GM19240 (cell line): ENCODE data around the gene CLEC18B.
"Not testable (repeated sequence)": the region's sequence is repeated elsewhere in the genome, so short reads cannot be mapped to it uniquely, and the experiment has no call there.

Experiments used
- DNase-seq: peaks from one replicate; pipeline ENCODE4 v3.0.0; 2011; ENCODE audit warnings: low spot score; ENCODE audit not compliant: insufficient read length

Gene CLEC18B

DNA sequence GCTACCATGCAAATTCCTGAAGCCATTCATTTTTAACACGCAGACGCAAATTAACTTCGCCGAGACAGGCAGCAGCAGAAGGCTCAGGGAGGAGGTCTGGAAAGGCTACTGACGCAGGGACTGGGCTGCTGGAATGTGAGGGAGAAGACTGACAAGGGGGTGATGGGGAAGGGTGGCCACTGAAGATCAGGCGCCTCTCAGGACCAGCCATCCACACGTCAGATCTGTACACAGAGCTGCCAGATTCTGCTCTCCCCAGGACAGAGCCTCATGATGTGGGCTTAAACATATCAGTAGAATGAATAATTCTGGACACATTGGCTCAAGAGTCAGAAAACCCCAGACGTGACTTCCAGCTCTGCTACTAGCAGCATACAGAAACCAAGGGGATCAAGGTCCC lies 25.6 kb upstream of the CLEC18B start:
- no peak for DNase-seq

DNA sequence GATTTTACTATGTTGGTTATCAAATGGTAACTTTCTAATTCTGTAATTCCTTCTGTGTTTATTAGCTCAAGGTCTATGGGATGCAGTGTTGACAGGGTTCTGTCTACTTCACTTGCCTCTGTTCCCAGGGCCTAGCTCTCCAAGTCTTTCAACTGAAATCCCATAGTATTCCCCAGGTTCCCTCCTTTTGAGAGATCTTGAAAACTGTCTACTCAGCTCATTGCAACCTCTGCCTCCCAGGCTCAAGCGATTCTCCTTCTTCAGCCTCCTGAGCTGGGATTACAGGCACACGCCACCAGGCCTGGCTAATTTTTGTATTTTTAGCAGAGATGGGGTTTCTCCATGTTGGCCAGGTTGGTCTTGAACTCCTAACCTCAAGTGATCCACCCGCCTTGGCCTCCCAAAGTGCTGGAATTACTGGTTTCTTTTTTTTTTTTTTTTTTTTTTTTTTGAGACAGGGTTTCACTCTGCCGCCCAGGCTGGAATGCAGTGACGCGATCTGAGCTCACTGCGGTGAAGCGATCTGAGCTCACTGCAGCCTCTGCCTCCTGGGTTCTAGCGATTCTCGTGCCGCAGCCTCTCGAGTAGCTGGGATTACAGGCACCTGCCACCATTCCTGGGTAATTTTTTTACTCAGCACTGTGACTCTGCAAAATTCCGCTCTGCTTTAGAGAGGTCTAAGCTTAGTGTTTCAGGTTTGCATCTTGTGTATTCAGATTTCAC lies 22.5 kb upstream of the CLEC18B start:
- not testable (repeated sequence) for DNase-seq

DNA sequence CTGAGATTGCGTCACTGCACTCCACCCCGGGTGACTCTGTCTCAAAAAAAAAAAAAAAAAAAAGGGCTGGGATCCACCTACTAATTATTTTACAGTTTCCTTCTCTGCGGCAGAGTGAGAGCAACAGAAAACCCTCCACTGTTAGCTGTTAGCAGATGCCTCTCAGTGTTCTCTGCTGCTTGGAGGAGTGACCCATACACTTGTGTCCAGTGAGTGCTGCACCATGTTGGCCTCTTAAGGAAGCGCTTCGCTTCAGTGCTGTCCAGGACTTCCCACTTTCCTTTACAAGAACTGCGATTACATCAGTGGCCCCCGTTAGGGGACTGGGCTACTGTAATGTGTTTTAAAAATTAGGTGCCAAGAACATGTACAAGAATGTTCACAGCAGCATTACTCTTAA lies 18.4 kb upstream of the CLEC18B start:
- no peak for DNase-seq

DNA sequence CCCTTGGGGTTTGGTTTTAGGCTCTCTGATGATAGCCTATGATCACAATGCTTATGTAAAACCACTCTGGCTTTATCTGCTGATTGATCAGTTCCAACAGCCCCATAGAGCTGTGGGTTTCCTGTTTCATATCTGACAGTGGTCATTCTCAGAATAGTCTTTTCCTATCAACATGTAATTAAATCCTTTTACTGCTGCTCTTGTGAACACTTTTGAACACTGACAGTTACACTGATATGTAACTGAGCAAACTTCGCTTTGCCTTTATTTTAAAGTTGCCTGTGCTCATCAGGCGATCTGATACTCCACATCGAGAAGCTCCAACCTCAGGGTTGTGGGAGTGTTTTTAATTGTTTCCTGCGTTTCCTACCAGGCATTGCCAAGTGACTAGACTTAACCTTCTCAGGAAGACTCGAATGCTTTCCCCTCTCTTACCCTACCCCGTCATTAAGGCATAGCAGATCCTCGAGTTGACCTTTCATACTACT lies 17.3 kb upstream of the CLEC18B start:
- DNase-seq = no peak

DNA sequence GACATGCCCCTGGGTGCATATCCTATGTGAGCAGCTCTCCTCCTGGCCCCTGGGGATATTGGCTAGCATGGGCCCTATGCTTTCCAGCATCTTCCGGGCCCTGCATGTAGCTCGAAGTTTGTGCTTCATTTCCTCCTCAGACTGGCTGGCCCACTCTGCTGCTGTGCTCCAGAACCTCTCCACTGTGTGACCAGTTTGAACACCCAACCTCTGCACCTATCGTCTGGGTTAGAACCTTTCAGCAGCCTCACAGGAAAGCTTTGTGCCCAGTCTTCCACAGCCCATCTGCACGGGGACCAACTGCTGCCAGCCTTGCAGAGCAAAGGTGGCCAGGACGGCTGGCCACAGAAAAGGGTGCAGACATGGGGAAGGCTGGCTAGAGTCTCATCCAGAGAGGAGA lies 10.2 kb upstream of the CLEC18B start:
- no peak for DNase-seq

DNA sequence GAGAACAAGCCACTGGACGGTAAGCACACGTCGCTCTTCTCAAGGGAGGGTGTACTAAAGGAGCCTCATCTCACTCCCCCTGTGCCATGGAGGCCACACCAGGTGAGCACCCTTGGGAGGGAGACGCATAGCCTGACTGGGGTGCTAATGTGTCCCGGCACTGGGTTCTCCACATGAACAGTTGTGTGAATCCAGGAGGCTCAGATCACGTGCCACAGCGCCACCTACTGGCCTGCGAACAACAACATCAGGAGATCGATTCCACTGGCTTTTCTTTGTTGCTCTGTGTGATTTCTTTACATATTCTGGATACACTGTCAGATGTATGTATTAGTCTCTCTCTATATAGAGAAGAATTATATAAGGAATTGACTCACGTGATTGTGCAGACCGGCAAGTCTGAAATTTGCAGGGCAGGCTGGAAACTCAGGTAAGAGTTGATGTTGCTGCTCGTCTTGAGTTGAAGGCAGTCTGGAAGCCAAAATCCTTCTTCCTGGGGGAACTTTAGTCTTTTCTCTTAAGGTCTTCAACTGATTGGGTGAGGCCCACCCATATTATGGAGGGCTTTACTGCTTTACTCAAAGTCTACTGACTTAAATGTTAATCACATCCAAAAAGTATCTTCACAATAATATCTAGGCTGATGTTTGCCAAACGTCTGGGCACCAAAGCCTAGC lies 8.9 kb upstream of the CLEC18B start:
- not testable (repeated sequence) for DNase-seq

DNA sequence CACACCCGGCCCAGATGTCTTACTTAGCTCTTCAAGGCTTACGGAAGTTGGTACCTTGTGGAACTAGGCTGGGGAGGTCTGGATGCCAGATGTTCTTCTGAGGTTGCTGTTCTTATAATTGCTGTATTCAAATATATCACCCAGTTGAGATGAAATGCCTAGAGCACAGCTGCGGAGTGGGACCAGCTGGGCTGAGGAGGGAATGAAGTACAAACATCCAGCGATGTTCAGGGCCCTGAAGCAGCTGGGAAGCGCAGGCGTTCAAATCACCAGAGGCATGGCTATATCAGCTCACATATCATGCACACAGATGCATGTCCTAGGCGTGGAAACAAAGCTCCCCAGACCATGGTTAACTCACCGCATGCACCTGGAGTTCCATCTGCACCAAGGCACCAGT lies 7.2 kb upstream of the CLEC18B start:
- DNase-seq = not testable (repeated sequence)

DNA sequence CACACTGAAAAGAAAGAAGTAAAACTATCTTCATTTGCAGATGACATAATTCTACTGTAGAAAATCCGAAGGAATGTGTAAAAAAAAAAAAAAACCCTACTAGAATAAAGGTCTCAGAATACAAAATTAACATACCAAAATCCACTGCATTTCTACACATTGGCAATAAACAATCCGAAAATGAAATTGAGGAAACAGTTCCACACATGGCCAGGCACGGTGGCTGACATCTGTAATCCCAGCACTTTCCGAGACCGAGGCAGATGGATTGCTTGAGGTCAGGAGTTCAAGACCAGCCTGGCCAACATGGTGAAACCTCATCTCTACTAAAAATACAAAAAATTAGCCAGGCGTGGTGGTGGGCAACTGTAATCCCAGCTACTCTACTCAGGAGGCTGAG lies 4.5 kb upstream of the CLEC18B start:
- DNase-seq = not testable (repeated sequence)

DNA sequence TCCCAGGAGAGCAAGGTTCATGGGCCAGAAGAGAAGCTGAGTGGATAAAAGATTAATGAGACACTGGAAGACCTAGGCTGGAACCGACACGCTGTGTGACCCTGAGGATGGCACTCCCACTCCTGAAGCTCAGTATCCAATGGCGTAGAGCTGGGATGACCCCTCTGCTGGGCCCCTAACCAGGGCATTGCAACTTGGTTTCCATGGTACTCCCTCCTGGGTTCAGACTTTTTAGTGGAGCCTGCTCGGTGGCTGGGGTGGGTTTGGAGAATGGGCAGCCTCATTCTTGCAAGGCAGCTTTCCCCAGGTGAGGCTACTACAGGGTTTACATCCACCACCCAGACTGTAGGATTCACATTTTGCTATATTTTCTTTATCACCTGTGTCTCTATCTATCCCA lies 2.4 kb upstream of the CLEC18B start:
- not testable (repeated sequence) for DNase-seq

DNA sequence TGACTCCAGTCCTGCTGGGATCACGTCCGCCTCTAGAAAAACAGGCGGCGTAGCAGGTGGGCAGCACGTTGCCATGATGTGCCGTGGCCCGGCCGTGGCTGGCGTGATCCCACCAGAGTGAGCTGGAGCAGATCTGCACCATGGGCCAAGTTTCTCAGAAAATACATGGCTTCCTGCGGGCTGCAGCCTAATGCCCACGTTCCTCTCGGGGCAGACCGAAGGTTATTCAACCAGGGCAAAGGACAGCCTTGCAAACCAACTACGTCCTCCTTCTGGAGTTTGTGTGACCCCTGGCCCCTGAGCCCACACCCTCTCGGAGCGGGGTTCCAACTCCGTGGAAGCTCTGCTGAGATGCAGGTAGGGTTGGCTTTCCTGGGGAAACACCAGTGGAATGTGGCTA lies 808 bp upstream of the CLEC18B start:
- not testable (repeated sequence) for DNase-seq

DNA sequence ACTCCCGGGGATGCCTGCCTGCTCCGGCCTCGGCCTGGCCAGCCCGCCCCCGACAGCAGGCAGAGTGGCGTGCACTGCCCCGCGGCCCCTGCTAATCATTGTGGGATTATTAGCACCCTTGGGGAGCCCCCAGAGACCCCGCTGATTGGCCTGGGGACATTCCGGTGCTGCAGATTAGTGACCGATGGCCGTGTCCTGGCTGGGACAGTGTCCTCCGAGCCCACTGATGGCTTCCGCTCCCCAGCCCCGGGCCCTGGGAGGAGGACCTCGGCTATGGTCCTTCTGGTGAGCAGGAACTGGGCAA lies 156 bp upstream of the CLEC18B start:
- not testable (repeated sequence) for DNase-seq

DNA sequence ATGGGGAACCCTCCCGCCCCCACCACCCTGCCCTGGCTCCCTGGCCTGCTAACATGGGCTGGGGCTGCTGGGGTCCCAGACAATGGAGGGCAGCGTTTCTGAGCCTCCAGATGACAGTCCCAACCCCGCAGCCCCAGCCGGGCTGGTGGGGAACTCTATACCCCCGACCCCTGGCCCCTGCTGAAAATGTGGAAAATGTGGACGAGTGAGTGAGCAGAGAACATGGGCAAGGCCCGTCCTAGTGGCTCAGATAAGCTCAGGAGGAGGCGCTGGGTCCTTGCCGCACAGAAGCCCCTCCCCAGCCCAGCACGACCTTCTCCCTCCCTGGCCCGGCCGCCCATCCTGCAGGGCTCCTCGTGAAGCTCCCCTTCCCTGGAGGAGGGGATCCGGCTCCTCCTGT lies 1.5 kb downstream of the CLEC18B start:
- DNase-seq = not testable (repeated sequence)

DNA sequence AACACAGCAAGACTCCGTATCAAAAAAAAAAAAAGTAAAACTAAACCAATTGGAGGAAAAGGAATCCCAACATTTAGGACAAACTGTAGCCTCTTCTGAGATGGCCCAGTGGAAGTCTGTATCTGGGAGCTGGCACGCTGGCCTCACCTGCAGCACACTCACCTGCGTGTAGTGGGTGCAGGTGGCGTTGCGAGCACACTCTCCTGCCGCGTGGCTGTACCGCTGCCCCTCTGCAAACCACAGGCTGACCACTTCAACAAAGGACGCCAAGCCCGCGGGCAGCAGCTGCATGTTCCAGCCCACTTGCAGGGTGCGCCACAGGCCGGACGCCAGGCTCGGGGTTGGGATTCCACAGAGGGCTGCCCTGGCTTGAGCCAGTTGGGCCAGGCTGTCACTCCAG lies 3.4 kb downstream of the CLEC18B start:
- not testable (repeated sequence) for DNase-seq

DNA sequence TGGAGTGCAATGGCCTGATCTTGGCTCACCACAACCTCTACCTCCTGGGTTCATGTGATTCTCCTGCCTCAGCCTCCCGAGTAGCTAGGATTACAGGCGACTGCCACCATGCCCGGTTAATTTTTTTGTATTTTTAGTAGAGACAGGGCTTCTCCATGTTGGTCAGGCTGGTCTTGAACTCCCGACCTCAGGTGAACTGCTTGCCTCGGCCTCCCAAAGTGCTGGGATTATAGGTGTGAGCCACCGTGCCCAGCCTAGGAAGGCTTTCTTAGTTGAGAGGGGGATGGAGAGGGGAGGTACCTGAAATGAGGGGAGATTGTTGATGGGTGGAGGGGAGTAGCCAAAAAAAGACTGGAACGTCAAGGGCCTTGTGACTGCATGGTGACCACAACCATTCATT lies 7.4 kb downstream of the CLEC18B start:
- DNase-seq = not testable (repeated sequence)

DNA sequence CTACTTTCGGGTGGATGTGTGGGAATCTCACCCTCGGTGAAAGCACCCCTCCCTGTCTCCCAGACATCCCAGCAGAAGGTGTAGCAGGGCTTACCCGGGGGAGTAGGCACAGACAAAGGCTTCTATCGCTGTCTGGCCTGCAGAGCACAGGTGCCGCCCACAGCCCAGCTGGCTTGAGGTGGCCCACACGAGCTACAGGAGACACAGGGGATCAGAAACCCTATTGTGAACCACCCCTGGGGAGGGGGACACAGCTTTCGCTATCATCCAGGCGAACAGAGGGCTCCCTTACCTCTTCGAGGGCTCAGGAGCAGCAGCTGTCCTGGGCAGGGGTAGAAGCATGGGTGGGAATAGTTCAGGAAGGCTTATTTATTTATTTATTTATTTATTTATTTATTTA lies 7.8 kb downstream of the CLEC18B start:
- not testable (repeated sequence) for DNase-seq

DNA sequence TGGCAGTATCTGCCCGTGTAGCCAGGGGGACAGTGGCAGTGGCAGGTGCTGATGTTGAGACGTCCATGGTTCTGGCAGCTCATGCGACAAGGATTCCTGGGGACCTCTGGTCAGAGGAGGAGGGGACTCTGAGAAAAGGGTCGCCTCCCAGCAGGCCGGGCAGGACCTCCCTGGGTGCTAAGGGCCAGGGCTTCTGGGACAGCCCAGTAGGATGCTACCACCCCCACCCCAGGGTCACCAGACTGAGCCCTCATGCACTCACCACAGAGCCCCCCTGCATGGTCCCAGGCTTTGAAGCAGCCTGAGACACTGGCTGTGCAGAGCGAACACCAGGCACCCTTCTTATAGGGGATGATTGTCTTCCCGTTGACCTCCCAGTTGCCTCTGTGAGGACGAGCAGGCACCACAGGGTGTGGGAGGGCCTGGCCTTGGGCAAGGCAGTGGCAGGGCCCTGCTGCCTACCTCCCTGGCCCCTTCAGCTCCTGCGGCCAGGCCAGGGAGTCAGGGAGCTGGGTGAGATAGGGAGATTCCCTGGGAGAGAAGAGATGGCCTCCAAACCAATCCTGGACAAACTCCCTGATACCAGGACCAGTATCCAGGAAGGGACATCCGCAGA lies 8.4 kb downstream of the CLEC18B start:
- DNase-seq = not testable (repeated sequence)

DNA sequence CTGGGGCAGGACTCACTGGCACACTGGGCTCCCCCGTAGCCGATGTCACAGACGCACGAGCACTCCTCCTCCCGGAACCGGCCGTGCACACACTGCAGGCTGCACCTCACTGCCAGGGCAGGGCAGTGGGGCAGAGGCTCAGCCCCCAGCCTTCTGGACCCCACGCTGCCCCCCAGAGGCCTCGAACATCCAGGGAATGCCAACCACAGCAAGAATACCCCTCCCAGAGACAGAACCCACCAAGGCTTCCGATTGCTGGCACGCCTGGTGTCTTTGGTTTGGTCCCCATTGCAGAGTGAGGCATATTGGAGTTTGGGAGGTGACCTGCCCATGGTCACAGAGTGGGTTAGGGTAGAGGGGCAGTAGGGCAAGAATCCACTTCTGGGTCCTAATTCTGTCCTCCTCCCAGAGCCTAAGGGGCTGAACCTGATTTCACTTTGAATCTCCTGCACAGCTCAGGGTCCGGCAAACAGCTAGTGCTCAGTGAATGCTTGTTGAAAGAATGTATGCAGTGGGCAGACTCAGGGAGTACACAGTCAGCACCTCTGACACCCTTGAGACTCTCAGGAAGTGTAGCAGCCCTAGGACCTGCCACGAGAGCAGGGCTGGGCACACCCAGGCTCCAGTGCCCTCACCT lies 9.0 kb downstream of the CLEC18B start:
- not testable (repeated sequence) for DNase-seq

DNA sequence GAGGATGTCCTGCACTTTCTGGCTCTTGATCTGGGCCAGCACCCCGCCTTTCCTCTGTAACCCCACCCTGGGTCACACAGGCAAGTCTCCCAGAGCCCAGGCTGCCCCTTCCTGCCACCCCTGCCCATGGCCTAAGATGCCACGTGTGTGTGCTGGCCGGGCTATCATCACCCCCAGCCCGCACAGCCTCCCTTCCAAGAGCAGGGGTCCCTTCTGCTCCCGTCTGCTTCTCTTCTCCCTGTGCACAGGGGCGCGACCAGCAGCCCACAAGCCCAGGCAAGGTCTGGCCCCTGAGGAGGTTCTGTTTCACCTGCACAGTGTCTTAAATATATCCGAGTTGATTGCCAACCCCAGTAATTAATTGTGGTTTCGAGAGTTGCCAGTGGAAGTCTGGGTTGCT lies 10.3 kb downstream of the CLEC18B start:
- DNase-seq = not testable (repeated sequence)

DNA sequence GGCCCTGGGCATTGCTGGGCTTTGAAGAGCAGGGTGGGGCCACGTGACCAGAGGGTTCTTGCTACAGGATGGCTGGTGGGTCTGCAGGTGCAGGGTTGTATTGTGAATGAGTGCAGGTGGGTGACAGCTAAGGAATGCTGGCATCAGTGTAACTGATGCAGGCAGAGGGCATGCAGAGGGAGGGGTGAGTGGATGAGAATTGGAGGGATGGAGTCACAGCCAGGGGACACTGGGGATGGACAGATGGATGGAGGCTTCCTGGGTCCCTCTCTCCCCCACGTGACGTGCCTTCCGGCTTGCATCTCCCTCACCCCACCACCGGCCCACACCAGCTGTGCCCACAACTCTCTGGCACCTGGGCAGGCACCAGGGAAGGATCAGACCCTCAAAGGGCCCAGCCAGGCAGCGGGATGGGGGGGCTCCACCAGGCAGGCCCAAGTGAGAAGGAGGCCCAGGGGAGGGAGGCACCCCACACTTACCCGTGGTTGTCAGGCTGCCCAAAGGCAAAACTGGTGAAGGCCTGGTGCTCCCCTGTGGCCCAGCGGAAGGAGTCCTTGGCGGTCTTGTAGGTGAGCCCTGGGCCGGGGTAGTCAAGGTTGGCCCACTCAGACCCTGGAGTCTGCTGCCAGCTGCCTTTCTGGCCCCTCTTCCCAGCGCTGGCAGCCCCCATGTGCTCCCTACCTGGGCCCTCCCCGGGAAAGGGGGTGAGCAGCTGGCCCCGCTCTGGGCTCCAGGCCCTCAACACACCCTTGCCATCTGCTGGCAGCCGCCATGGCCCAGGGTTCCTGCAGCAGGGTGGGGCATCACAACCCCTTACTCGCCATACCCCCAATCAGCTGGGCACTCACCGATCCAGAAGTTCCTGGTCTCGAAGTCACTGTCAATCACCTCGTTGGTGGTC lies 11.0 kb downstream of the CLEC18B start:
- not testable (repeated sequence) for DNase-seq

DNA sequence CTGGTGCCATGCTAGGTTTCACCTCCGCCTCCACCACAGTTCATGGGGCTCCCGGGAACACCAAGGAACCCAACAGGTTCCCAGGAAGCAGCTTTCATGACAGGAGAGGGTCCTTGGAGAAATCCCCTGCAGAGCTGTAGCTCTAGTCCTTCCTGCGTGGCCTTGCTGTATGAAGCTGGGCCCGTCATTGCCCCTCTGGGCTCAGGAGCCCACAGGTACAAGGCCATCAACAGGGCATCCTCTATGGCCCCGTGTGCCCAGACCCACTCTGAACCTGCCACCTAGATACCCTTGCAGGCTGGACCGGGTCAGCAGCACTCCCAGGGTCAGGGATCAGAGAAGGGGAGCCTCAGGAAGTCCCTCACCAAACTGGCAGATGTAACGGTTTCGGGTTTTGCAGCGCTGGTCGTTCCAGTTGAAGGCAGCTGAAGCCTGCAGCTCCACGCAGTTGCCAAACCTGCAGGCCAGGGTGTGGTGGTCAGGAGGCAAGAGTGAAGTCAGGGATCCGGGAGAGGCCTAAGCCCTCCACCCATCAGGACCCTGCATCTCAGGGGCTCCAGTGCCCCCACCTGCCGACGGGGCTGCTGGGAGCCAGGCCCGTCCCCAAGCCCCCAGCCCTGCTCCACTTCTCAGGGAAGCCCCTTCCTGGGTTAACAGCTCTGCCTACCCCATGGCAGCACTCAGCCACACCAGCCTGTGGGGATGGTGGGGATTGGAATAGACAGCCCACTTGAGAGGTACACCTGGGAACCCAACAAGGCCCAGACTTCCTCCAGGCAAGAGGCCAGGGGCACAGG lies 11.9 kb downstream of the CLEC18B start:
- not testable (repeated sequence) for DNase-seq
